Naive thymus-derived CD4-positive, alpha-beta T cell (primary cell): ENCODE measurements around the gene PRKCB. TPM values are rescaled to one million over a fixed set of nuclear protein-coding genes. Genes with fewer than 3 reads are reported as not detected.
"Not testable (repeated sequence)": the region's sequence is repeated elsewhere in the genome, so short reads cannot be mapped to it uniquely, and the experiment has no call there.

Experiments used
- ATAC-seq: fragments of 150-1000 bp; cut with Tn5 transposase; 2 replicates; pipeline ENCODE4 v1.10.0; 2021; ENCODE audit warnings: mild to moderate bottlenecking, moderate library complexity
- CTCF ChIA-PET: fragments of 350-600 bp; sonication (Branson Sonifier 250); formaldehyde crosslinking; loops from one replicate; lab custom pipeline; 2021; ENCODE audit warnings: antibody characterized with exemption; lab: Charles Lee
- POLR2A ChIA-PET: fragments of 350-600 bp; sonication (Branson Sonifier 250); formaldehyde crosslinking; loops from one replicate; lab custom pipeline; 2021; ENCODE audit warnings: antibody characterized with exemption, inconsistent platforms; lab: Charles Lee
- DNase-seq, 9 donors: peaks; one replicate each; pipeline versions ENCODE4 v3.0.0 to v3.0.0-alpha.2; 2020 to 2022; ENCODE audit warnings: mixed read lengths in 1 of 9
- H3K27ac ChIP-seq: one replicate; pipeline ENCODE4 v1.7.0; 2013; ENCODE audit warnings: mild to moderate bottlenecking, low read depth, low read length, moderate library complexity
- H3K27me3 ChIP-seq, 2 donors: one replicate each; pipeline ENCODE4 v1.7.0; 2013; ENCODE audit warnings: low read length in 2 of 2, mild to moderate bottlenecking in 2 of 2, moderate library complexity in 2 of 2; ENCODE audit not compliant: control insufficient read depth in 2 of 2, insufficient read depth in 2 of 2
- H3K36me3 ChIP-seq, 3 experiments: 1 replicate in 2 of 3; 2 replicates in 1 of 3; pipeline ENCODE4 v1.7.0; 2013; ENCODE audit warnings: low read length in 3 of 3, mild to moderate bottlenecking in 3 of 3, moderate library complexity in 1 of 3; ENCODE audit not compliant: insufficient read depth in 3 of 3, control insufficient read depth in 2 of 3
- H3K4me1 ChIP-seq, 2 donors: one replicate each; pipeline ENCODE4 v1.7.0; 2013; ENCODE audit warnings: low read length in 2 of 2, mild to moderate bottlenecking in 2 of 2, moderate library complexity in 1 of 2; ENCODE audit not compliant: control insufficient read depth in 2 of 2, insufficient read depth in 2 of 2
- H3K4me3 ChIP-seq: 2 replicates; pipeline ENCODE4 v1.7.0; 2013; ENCODE audit warnings: mild to moderate bottlenecking, low read length
- H3K9me3 ChIP-seq, 3 experiments: 1 replicate in 2 of 3; 2 replicates in 1 of 3; pipeline ENCODE4 v1.7.0; 2013; ENCODE audit warnings: low read length in 3 of 3; ENCODE audit not compliant: control insufficient read depth in 2 of 3
- H3K27ac Mint-ChIP-seq, 9 donors: one replicate each; pipeline ENCODE4 v1.8.0; 2020 to 2022; ENCODE audit warnings: mixed read lengths in 9 of 9, mild to moderate bottlenecking in 8 of 9, moderate library complexity in 5 of 9, inconsistent platforms in 2 of 9
- H3K27me3 Mint-ChIP-seq, 5 donors: one replicate each; pipeline ENCODE4 v1.8.0; 2021 to 2022; ENCODE audit warnings: mixed read lengths in 5 of 5, mild to moderate bottlenecking in 1 of 5
- H3K36me3 Mint-ChIP-seq, 5 donors: one replicate each; pipeline ENCODE4 v1.8.0; 2020 to 2022; ENCODE audit warnings: mixed read lengths in 5 of 5, mild to moderate bottlenecking in 3 of 5, inconsistent platforms in 1 of 5
- H3K4me1 Mint-ChIP-seq, 7 donors: one replicate each; pipeline ENCODE4 v1.8.0; 2020 to 2022; ENCODE audit warnings: mixed read lengths in 7 of 7, mild to moderate bottlenecking in 3 of 7, inconsistent platforms in 1 of 7
- H3K4me3 Mint-ChIP-seq, 10 donors: one replicate each; pipeline ENCODE4 v1.8.0; 2020 to 2022; ENCODE audit warnings: mild to moderate bottlenecking in 10 of 10, mixed read lengths in 10 of 10, moderate library complexity in 6 of 10, inconsistent platforms in 2 of 10
- H3K9me3 Mint-ChIP-seq, 11 donors: one replicate each; pipeline ENCODE4 v1.8.0; 2020 to 2022; ENCODE audit warnings: mixed read lengths in 11 of 11, mild to moderate bottlenecking in 4 of 11, inconsistent platforms in 1 of 11, moderate library complexity in 1 of 11
- intact Hi-C, 2 donors: fragments of 100-400 bp; cut with micrococcal nuclease; formaldehyde crosslinking; loops; one replicate each; pipeline ENCODE4 v1.15.1; 2023
- polyA plus RNA-seq, 2 donors: library from polyadenylated mRNA; unstranded; fragments of 300-500 nt; fragmentation: Illumina TruSeq; gene quantifications; one replicate each; pipeline ENCODE4 v1.2.3, GENCODE V29; 2021
- total RNA-seq, 6 experiments: library from RNA in 5 of 6; stranded (reverse) in 5 of 6; gene quantifications; 1 replicate in 5 of 6; 2 replicates in 1 of 6; pipeline ENCODE4 v1.2.3 and lab custom pipeline; 2021 to 2026

PRKCB gene
- total and polyA plus RNA-seq, 7 experiments from 2014 or later: 32.4 to 180 (median 72.9) TPM

GRCh38 chr16:24150282-24150681 lies 314.5 kb downstream of the PRKCB start:
- H3K27me3 Mint-ChIP-seq: no peaks in the 10 kb centered on the region
- ATAC-seq: no peak
- Histone ChIP-seq H3K9me3 (no peaks in the 10 kb centered on the region), H3K36me3 (peaks cover 0 to 13% (median 3%) of the 10 kb centered on the region in 3 experiments), H3K4me3 (no peak overlapping the region), H3K4me1 (peaks cover 0 to 16% of the 10 kb centered on the region in 2 donors), H3K27me3 (no peaks in the 10 kb centered on the region), H3K27ac (peak overlapping the region; percentile 31)
- ChIA-PET CTCF (no interaction called here), POLR2A (no interaction called here)
- peaks cover 25 to 59% (median 54%) of the 10 kb centered on the region in 7 donors for H3K4me1 Mint-ChIP-seq
- DNase-seq: no peak
- intact Hi-C loops: loop anchor here in 1 of 2 donors (10.0 kb wide), 1 partner anchor 105 kb away; no protein-coding TSS in a partner anchor
- H3K36me3 Mint-ChIP-seq: peaks cover 8 to 30% (median 23%) of the 10 kb centered on the region in 5 donors
- H3K27ac Mint-ChIP-seq: peak overlapping the region in 8 of 9 donors; percentile 44 to 86 (median 66)
- H3K4me3 Mint-ChIP-seq: peak overlapping the region in 2 of 10 donors; percentile 15 to 81
- no peaks in the 10 kb centered on the region for H3K9me3 Mint-ChIP-seq

DNA sequence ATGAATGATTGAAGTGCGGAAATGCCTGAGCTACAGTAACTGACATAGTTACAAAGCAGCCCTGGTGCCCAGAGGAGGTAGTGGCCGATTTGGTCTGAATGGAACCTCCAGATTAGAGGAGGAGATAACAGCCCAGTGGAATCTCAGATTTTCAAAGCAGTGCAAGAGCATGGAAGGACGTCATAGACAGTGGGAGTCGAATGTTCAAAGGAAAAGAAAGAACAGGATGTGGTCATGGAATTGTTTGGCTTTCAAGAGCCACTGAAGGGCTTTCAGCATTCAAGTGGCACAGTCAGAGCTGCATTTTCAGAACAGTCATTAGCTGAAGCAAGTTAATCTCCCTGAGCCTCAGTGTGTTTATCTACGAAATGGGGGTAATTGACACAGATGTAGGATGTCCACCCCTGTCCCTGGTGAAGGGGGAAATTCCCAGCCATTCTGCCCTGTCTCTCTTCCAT lies 315.7 kb downstream of the PRKCB start:
- H3K4me3 ChIP-seq: no peak overlapping the region
- Mint-ChIP-seq H3K27ac (peak overlapping the region; percentile 11 to 81 (median 67)), H3K4me1 (peaks cover 25 to 58% (median 51%) of the 10 kb centered on the region in 7 donors), H3K36me3 (peaks cover 12 to 32% (median 25%) of the 10 kb centered on the region in 5 donors), H3K27me3 (no peaks in the 10 kb centered on the region), H3K4me3 (peak overlapping the region; percentile 24 to 90 (median 71)), H3K9me3 (peaks cover 0 to 3% (median 0%) of the 10 kb centered on the region in 11 donors)
- peaks cover 3 to 21% (median 3%) of the 10 kb centered on the region in 3 experiments for H3K36me3 ChIP-seq
- ChIA-PET POLR2A (no interaction called here), CTCF (no interaction called here)
- H3K4me1 ChIP-seq: peaks cover 0 to 16% of the 10 kb centered on the region in 2 donors
- H3K9me3 ChIP-seq: no peaks in the 10 kb centered on the region
- DNase-seq (peak in 8 of 9 donors; percentile 24 to 66 (median 58)), ATAC-seq (peak; percentile 81)
- intact Hi-C loops: loop anchor here in 1 of 2 donors (10.0 kb wide), 1 partner anchor 107 kb away; no protein-coding TSS in a partner anchor
- no peaks in the 10 kb centered on the region for H3K27me3 ChIP-seq
- H3K27ac ChIP-seq: no peak overlapping the region

DNA sequence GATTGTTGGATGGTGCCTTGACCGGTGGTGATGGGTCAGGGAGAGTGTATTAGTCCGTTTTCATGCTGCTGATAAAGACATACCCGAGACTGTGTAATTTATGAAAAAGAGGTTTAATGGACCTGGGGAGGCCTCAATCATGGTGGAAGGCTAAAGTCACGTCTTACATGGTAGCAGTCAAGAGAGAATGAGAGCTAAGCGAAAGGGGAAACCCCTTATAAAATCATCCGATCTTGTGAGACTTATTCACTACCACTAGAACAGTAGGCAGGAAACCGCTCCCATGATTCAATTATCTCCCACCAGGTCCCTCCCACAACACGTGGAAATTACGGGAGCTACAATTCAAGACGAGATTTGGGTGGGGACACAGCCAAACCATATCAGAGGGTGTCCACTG lies 316.3 kb downstream of the PRKCB start:
- H3K27ac ChIP-seq, DNase-seq, H3K9me3 Mint-ChIP-seq, H3K27me3 Mint-ChIP-seq, H3K9me3 ChIP-seq, H3K27me3 ChIP-seq, ATAC-seq, CTCF ChIA-PET, POLR2A ChIA-PET, H3K4me3 ChIP-seq: not testable (repeated sequence)
- H3K27ac Mint-ChIP-seq: peak overlapping the region in 7 of 9 donors; percentile 58 to 78 (median 68)
- H3K4me3 Mint-ChIP-seq: peak overlapping the region in 6 of 10 donors; percentile 7 to 83 (median 58)
- intact Hi-C loops: loop anchor here in 1 of 2 donors (10.0 kb wide), 1 partner anchor 107 kb away; no protein-coding TSS in a partner anchor
- H3K4me1 Mint-ChIP-seq: peaks cover 25 to 58% (median 51%) of the 10 kb centered on the region in 7 donors
- Histone ChIP-seq H3K36me3 (peaks cover 3 to 22% (median 3%) of the 10 kb centered on the region in 3 experiments), H3K4me1 (peaks cover 0 to 16% of the 10 kb centered on the region in 2 donors)
- H3K36me3 Mint-ChIP-seq: peaks cover 12 to 38% (median 28%) of the 10 kb centered on the region in 5 donors

GRCh38 chr16:24152826-24153225 lies 317.0 kb downstream of the PRKCB start:
- Mint-ChIP-seq H3K36me3 (peaks cover 18 to 39% (median 36%) of the 10 kb centered on the region in 5 donors), H3K27me3 (no peaks in the 10 kb centered on the region), H3K4me1 (peaks cover 25 to 51% (median 49%) of the 10 kb centered on the region in 7 donors)

GRCh38 chr16:24156777-24157176 lies 321.0 kb downstream of the PRKCB start:
- no peak for DNase-seq
- H3K27me3 ChIP-seq: no peaks in the 10 kb centered on the region
- no peak overlapping the region for H3K27ac ChIP-seq
- intact Hi-C loops: loop anchor here in 1 of 2 donors (10.0 kb wide), 1 partner anchor 112 kb away; no protein-coding TSS in a partner anchor
- H3K4me3 ChIP-seq: no peak overlapping the region
- no peaks in the 10 kb centered on the region for H3K27me3 Mint-ChIP-seq
- H3K36me3 Mint-ChIP-seq: peaks cover 22 to 55% (median 39%) of the 10 kb centered on the region in 5 donors
- peaks cover 0 to 3% (median 0%) of the 10 kb centered on the region in 11 donors for H3K9me3 Mint-ChIP-seq
- no peak overlapping the region for H3K4me3 Mint-ChIP-seq
- no peak for ATAC-seq
- peaks cover 0 to 4% of the 10 kb centered on the region in 2 donors for H3K4me1 ChIP-seq
- POLR2A ChIA-PET: no interaction called here
- CTCF ChIA-PET: no interaction called here
- no peak overlapping the region for H3K27ac Mint-ChIP-seq
- no peaks in the 10 kb centered on the region for H3K9me3 ChIP-seq
- H3K36me3 ChIP-seq: peaks cover 3 to 34% (median 11%) of the 10 kb centered on the region in 3 experiments
- peaks cover 11 to 18% (median 14%) of the 10 kb centered on the region in 7 donors for H3K4me1 Mint-ChIP-seq

More at GRCh38 chr16:24152826-24153225, 317.0 kb downstream of the PRKCB start:
- no peak overlapping the region for H3K27ac ChIP-seq
- H3K27me3 ChIP-seq: no peaks in the 10 kb centered on the region
- no peak overlapping the region for H3K4me3 ChIP-seq
- ATAC-seq (no peak), DNase-seq (no peak)
- H3K36me3 ChIP-seq: peaks cover 3 to 22% (median 8%) of the 10 kb centered on the region in 3 experiments
- intact Hi-C loops: loop anchor here in 1 of 2 donors (10.0 kb wide), 1 partner anchor 108 kb away; no protein-coding TSS in a partner anchor
- ChIA-PET POLR2A (no interaction called here), CTCF (no interaction called here)
- H3K9me3 ChIP-seq: no peaks in the 10 kb centered on the region
- H3K4me1 ChIP-seq: peaks cover 0 to 16% of the 10 kb centered on the region in 2 donors
- H3K9me3 Mint-ChIP-seq: peaks cover 0 to 3% (median 0%) of the 10 kb centered on the region in 11 donors
- H3K27ac Mint-ChIP-seq: peak overlapping the region in 3 of 9 donors; percentile 13 to 76 (median 17)
- H3K4me3 Mint-ChIP-seq: peak overlapping the region in 2 of 10 donors; percentile 52 to 81

DNA sequence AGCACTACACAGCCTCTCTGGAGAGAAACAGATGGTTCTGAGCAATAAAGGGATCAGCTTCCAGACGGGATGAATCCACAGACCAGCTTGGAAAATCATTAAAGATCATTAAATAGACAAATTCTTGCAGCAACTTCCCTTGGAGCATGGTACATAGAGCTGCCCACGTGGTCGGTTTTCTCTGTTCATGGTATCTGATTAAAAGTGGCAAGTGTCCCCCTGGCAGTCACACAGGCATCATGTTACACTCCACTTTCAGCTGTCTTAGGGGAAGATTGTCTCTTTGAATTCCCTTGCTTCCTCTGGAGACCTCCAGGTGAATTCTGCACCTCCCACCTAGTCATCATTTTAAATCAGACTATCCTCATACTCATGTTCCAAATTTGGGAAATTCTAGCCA lies 328.2 kb downstream of the PRKCB start:
- ChIA-PET POLR2A (interaction anchor here (0.7 kb wide), 1 partner anchor 13 kb away, joined by 3 read pairs; no protein-coding TSS in a partner anchor), CTCF (no interaction called here)
- ATAC-seq: no peak
- no peaks in the 10 kb centered on the region for H3K27me3 ChIP-seq
- no peak overlapping the region for H3K4me3 Mint-ChIP-seq
- H3K4me1 Mint-ChIP-seq: peaks cover 0 to 3% (median 0%) of the 10 kb centered on the region in 7 donors
- peaks cover 0 to 19% (median 0%) of the 10 kb centered on the region in 3 experiments for H3K36me3 ChIP-seq
- DNase-seq: no peak
- H3K36me3 Mint-ChIP-seq: peaks cover 7 to 49% (median 19%) of the 10 kb centered on the region in 5 donors
- no peak overlapping the region for H3K27ac ChIP-seq
- intact Hi-C loops: no loop called here
- no peaks in the 10 kb centered on the region for H3K9me3 Mint-ChIP-seq
- no peaks in the 10 kb centered on the region for H3K27me3 Mint-ChIP-seq
- H3K27ac Mint-ChIP-seq: no peak overlapping the region
- H3K4me3 ChIP-seq: no peak overlapping the region
- no peaks in the 10 kb centered on the region for H3K4me1 ChIP-seq
- H3K9me3 ChIP-seq: no peaks in the 10 kb centered on the region
